Smooth muscle cell (in vitro differentiated cells): Measurements from ENCODE around the gene HS3ST6. TPM values are rescaled to one million over a fixed set of nuclear protein-coding genes. Genes with fewer than 3 reads are reported as not detected.

Experiments
- DNase-seq: peaks from one replicate; lab custom pipeline; 2025; ENCODE audit not compliant: unreplicated experiment; lab: John Stamatoyannopoulos, UW
- H2AFZ ChIP-seq: fragments of 200-600 bp; sonication (generic); 2 replicates; pipeline ENCODE4 v1.6.0; 2016; ENCODE audit warnings: antibody characterized with exemption, low read depth, mild to moderate bottlenecking
- H3F3A ChIP-seq: fragments of 200-600 bp; sonication (generic); 2 replicates; pipeline ENCODE4 v1.6.0; 2017; ENCODE audit warnings: antibody characterized with exemption, low read depth
- H3K27ac ChIP-seq: fragments of 200-600 bp; sonication (generic); 2 replicates; pipeline ENCODE4 v1.5.1; 2016; ENCODE audit warnings: low read depth, mild to moderate bottlenecking
- H3K27me3 ChIP-seq: fragments of 200-600 bp; sonication (generic); 2 replicates; pipeline ENCODE4 v1.6.1; 2016; ENCODE audit warnings: low read depth, mild to moderate bottlenecking
- H3K36me3 ChIP-seq: fragments of 200-600 bp; sonication (generic); 2 replicates; pipeline ENCODE4 v1.5.1; 2016; ENCODE audit warnings: low read depth
- H3K4me1 ChIP-seq: fragments of 200-600 bp; sonication (generic); 2 replicates; pipeline ENCODE4 v1.5.1; 2016; ENCODE audit warnings: low read depth
- H3K4me2 ChIP-seq: fragments of 200-600 bp; sonication (generic); 2 replicates; pipeline ENCODE4 v1.6.0; 2016; ENCODE audit warnings: mild to moderate bottlenecking
- H3K4me3 ChIP-seq: fragments of 200-600 bp; sonication (generic); 2 replicates; pipeline ENCODE4 v1.5.1; 2016; ENCODE audit warnings: mild to moderate bottlenecking
- H3K79me2 ChIP-seq: fragments of 200-600 bp; sonication (generic); 2 replicates; pipeline ENCODE4 v1.6.0; 2016; ENCODE audit warnings: low read depth, mild to moderate bottlenecking
- H3K9ac ChIP-seq: fragments of 200-600 bp; sonication (generic); 2 replicates; pipeline ENCODE4 v1.6.0; 2016; ENCODE audit warnings: low read depth
- H3K9me3 ChIP-seq: fragments of 200-600 bp; sonication (generic); replicated peaks from 2 replicates; pipeline ENCODE4 v1.5.1; 2016; ENCODE audit warnings: low read depth
- H4K20me1 ChIP-seq: fragments of 200-600 bp; sonication (generic); 2 replicates; pipeline ENCODE4 v1.6.0; 2016; ENCODE audit warnings: low read depth
- CTCF ChIP-seq: fragments of 200-600 bp; sonication (generic); IDR thresholded peaks from 2 replicates; pipeline ENCODE4 v1.5.1; 2017; ENCODE audit warnings: borderline replicate concordance, mild to moderate bottlenecking, antibody characterized with exemption; ENCODE audit not compliant: insufficient read depth, poor library complexity, severe bottlenecking
- WGBS: methylation state at CpG from one replicate; pipeline ENCODE4 v1.1.7; 2016; ENCODE audit warnings: low lambda C conversion rate; 5-methylcytosine and 5-hydroxymethylcytosine counted together
- polyA plus RNA-seq: library from polyadenylated mRNA; unstranded; fragments of >200 nt; fragmentation: Nextera tagmentation; extraction: Ambion mirVana; gene quantifications from 2 replicates; pipeline ENCODE4 v1.2.1, GENCODE V29; 2016
- total RNA-seq: library from RNA; depleted of rRNA; stranded (reverse); fragments of >200 nt; gene quantifications from 2 replicates; pipeline ENCODE4 v1.2.3, GENCODE V29; 2014

HS3ST6 gene
- total and polyA plus RNA-seq, 2 experiments from 2014 or later: not detected

GRCh38 chr16:1890024-1890707 lies 28.0 kb downstream of the HS3ST6 start:
- Histone ChIP-seq H2AFZ (no peak overlapping the region), H3K27me3 (peaks cover 10% of the 10 kb centered on the region), H3K4me1 (no peaks in the 10 kb centered on the region), H3K4me3 (no peak overlapping the region), H3F3A (no peaks in the 10 kb centered on the region), H3K79me2 (no peaks in the 10 kb centered on the region), H3K9me3 (no peaks in the 10 kb centered on the region), H4K20me1 (no peaks in the 10 kb centered on the region), H3K36me3 (no peaks in the 10 kb centered on the region), H3K4me2 (no peak overlapping the region), H3K27ac (no peak overlapping the region), H3K9ac (no peak overlapping the region)
- no peak for DNase-seq
- 85% methylated on average over 16 of the region's 16 CpGs for WGBS
- TF ChIP-seq CTCF: no peak

GRCh38 chr16:1887711-1888354 lies 30.4 kb downstream of the HS3ST6 start:
- Histone ChIP-seq H2AFZ (no peak overlapping the region), H3K79me2 (no peaks in the 10 kb centered on the region), H3K36me3 (no peaks in the 10 kb centered on the region), H4K20me1 (no peaks in the 10 kb centered on the region), H3K9me3 (no peaks in the 10 kb centered on the region), H3K9ac (no peak overlapping the region), H3F3A (no peaks in the 10 kb centered on the region), H3K27me3 (peaks cover 10% of the 10 kb centered on the region), H3K4me2 (no peak overlapping the region), H3K4me1 (no peaks in the 10 kb centered on the region), H3K27ac (no peak overlapping the region), H3K4me3 (no peak overlapping the region)
- WGBS: 94% methylated on average over 14 of the region's 14 CpGs
- no peak for TF ChIP-seq CTCF
- DNase-seq: no peak

- Histone ChIP-seq H3K4me1 (no peaks in the 10 kb centered on the region), H2AFZ (no peak overlapping the region), H3K79me2 (no peaks in the 10 kb centered on the region), H3K4me3 (no peak overlapping the region), H3K4me2 (no peak overlapping the region), H3K27me3 (peaks cover 1% of the 10 kb centered on the region), H3K27ac (no peak overlapping the region), H3K9me3 (no peaks in the 10 kb centered on the region), H3F3A (no peaks in the 10 kb centered on the region), H3K36me3 (no peaks in the 10 kb centered on the region), H4K20me1 (no peaks in the 10 kb centered on the region), H3K9ac (no peak overlapping the region)
- no peak for TF ChIP-seq CTCF
- 85% methylated on average over 5 of the region's 5 CpGs for WGBS
- no peak for DNase-seq
Observed at GRCh38 chr16:1884889-1885288, 33.3 kb downstream of the HS3ST6 start.
